GM19099 (cell line): ENCODE measurements around the gene ZFP36L2.

Experiments
- POLR2A ChIP-seq: IDR thresholded peaks from 3 replicates; pipeline ENCODE4 v1.6.1; 2011; ENCODE audit warnings: low read depth; ENCODE audit not compliant: insufficient read length; ENCODE audit errors: extremely low read depth

Gene ZFP36L2

GRCh38 chr2:43178602-43179542, 47.5 kb downstream of the ZFP36L2 start:
- TF ChIP-seq POLR2A = no peak

GRCh38 chr2:43178055-43178598, 48.3 kb downstream of the ZFP36L2 start:
- no peak for TF ChIP-seq POLR2A

- TF ChIP-seq POLR2A = no peak
These were observed 50.0 kb downstream of the ZFP36L2 start for GRCh38 chr2:43176449-43176848.

GRCh38 chr2:43175876-43176275, 50.5 kb downstream of the ZFP36L2 start:
- no peak for TF ChIP-seq POLR2A

GRCh38 chr2:43175020-43175441, 51.4 kb downstream of the ZFP36L2 start:
- no peak for TF ChIP-seq POLR2A

- no peak for TF ChIP-seq POLR2A
These were observed 52.0 kb downstream of the ZFP36L2 start for GRCh38 chr2:43174368-43174916.
